GM12878 (cell line): ENCODE results near the gene EEF1AKMT2. TPM values are rescaled to one million over a fixed set of nuclear protein-coding genes. Genes with fewer than 3 reads are reported as not detected.

ENCODE experiments used
- ATAC-seq: fragments of 200-7000 bp; cut with Tn5 transposase; 3 replicates; pipeline ENCODE4 v1.9.1; 2020; ENCODE audit warnings: mild to moderate bottlenecking, moderate library complexity
- BruUV-seq: library from RNA; stranded (reverse); fragments of 400-500 nt; replicated peaks from 2 replicates; lab custom pipeline; 2021; lab: Mats Ljungman, UMichigan
- CTCF ChIA-PET: fragments of 300-600 bp; sonication (Branson Sonifier 250); formaldehyde crosslinking; extraction: SDS; loops from one replicate; lab custom pipeline; 2021; ENCODE audit warnings: inconsistent platforms; lab: Yijun Ruan, JAX
- POLR2A ChIA-PET: fragments of 350-600 bp; formaldehyde crosslinking; extraction: SDS; loops from one replicate; lab custom pipeline; 2021; ENCODE audit warnings: inconsistent platforms; lab: Charles Lee
- RAD21 ChIA-PET: fragments of 300-600 bp; sonication (Branson Sonifier 250); formaldehyde crosslinking; loops from one replicate; lab custom pipeline; 2023; ENCODE audit warnings: antibody characterized with exemption; ENCODE audit not compliant: unreplicated experiment; lab: Charles Lee
- SMC1A ChIA-PET: fragments of 300-600 bp; sonication (Branson Sonifier 250); formaldehyde crosslinking; loops from one replicate; lab custom pipeline; 2023; ENCODE audit not compliant: unreplicated experiment, uncharacterized antibody; lab: Charles Lee
- DNase-seq: peaks from one replicate; pipeline ENCODE4 v3.0.0-alpha.2; 2011; ENCODE audit warnings: low read depth, low spot score
- FAIRE-seq: peaks from 3 replicates; lab custom pipeline; 2011; peaks lifted over from hg19 to GRCh38; lab: Jason Lieb, UNC
- H2AFZ ChIP-seq: 2 replicates; pipeline ENCODE4 v1.6.0; 2011; ENCODE audit warnings: low read depth, low read length, control low read depth; ENCODE audit not compliant: control insufficient read depth
- H3K27ac ChIP-seq: 2 replicates; pipeline ENCODE4 v1.5.1; 2011; ENCODE audit warnings: control low read depth; ENCODE audit not compliant: control insufficient read depth, insufficient read depth
- H3K27me3 ChIP-seq, 2 experiments: replicated peaks in 1 of 2; 2 replicates each; pipeline versions ENCODE4 v1.6.0 to v1.6.1; 2011; ENCODE audit warnings: low read length in 1 of 2; ENCODE audit not compliant: control insufficient read depth in 2 of 2, insufficient read depth in 2 of 2
- H3K36me3 ChIP-seq, 2 experiments: 2 replicates each; pipeline ENCODE4 v1.5.1; 2011; ENCODE audit warnings: low read length in 1 of 2; ENCODE audit not compliant: control insufficient read depth in 2 of 2, insufficient read depth in 2 of 2
- H3K4me1 ChIP-seq: 2 replicates; pipeline ENCODE4 v1.6.1; 2011; ENCODE audit warnings: mild to moderate bottlenecking, low read length, moderate library complexity, mixed read lengths; ENCODE audit not compliant: control insufficient read depth, insufficient read depth
- H3K4me2 ChIP-seq: 2 replicates; pipeline ENCODE4 v1.6.0; 2011; ENCODE audit warnings: control low read depth; ENCODE audit not compliant: control insufficient read depth, insufficient read depth
- H3K4me3 ChIP-seq: fragments of 200-600 bp; sonication (generic); 2 replicates; pipeline ENCODE4 v1.5.1; 2016
- H3K79me2 ChIP-seq: 2 replicates; pipeline ENCODE4 v1.6.0; 2011; ENCODE audit warnings: low read length; ENCODE audit not compliant: control insufficient read depth, insufficient read depth
- H3K9ac ChIP-seq: 2 replicates; pipeline ENCODE4 v1.8.0; 2011; ENCODE audit warnings: low read length, control low read depth, mixed read lengths; ENCODE audit not compliant: control insufficient read depth, insufficient read depth
- H3K9me3 ChIP-seq: replicated peaks from 3 replicates; pipeline ENCODE4 v1.5.1; 2011; ENCODE audit warnings: mild to moderate bottlenecking, low read length; ENCODE audit not compliant: control insufficient read depth, insufficient read depth
- H4K20me1 ChIP-seq: 2 replicates; pipeline ENCODE4 v1.6.0; 2011; ENCODE audit not compliant: control insufficient read depth, insufficient read depth
- ATF7 ChIP-seq: fragments of 450-650 bp; IDR thresholded peaks from 2 replicates; pipeline ENCODE4 v1.6.1; 2016; ENCODE audit warnings: low read depth, mild to moderate bottlenecking
- BCL11A ChIP-seq: IDR thresholded peaks from 2 replicates; pipeline ENCODE4 v1.6.1; 2011; ENCODE audit warnings: low read depth, low read length
- CTCF ChIP-seq, 3 experiments: IDR thresholded peaks in 2 of 3; conservative IDR thresholded peaks in 1 of 3; 2 replicates each; pipeline ENCODE4 v1.5.1; 2011; ENCODE audit warnings: low read depth in 3 of 3, low read length in 3 of 3, mild to moderate bottlenecking in 3 of 3, control low read depth in 2 of 3, moderate library complexity in 2 of 3, inconsistent platforms in 1 of 3, mixed read lengths in 1 of 3; ENCODE audit not compliant: control insufficient read depth in 2 of 3, insufficient read depth in 1 of 3; ENCODE audit errors: extremely low read depth in 1 of 3
- ETV6 ChIP-seq, 2 experiments: fragments of 450-650 bp in 1 of 2; IDR thresholded peaks in 1 of 2; conservative IDR thresholded peaks in 1 of 2; 2 replicates each; pipeline ENCODE4 v1.6.1; 2014; ENCODE audit warnings: antibody characterized with exemption in 1 of 2, borderline replicate concordance in 1 of 2, low read depth in 1 of 2, mild to moderate bottlenecking in 1 of 2, moderate library complexity in 1 of 2
- EZH2 ChIP-seq: IDR thresholded peaks from 2 replicates; pipeline ENCODE4 v1.6.1; 2012; ENCODE audit warnings: low read depth, mild to moderate bottlenecking, control low read depth, inconsistent platforms, low read length, borderline replicate concordance; ENCODE audit not compliant: control insufficient read depth
- HDGF ChIP-seq: fragments of 450-650 bp; IDR thresholded peaks from 2 replicates; pipeline ENCODE4 v1.6.1; 2016; ENCODE audit warnings: antibody characterized with exemption
- KDM1A ChIP-seq: fragments of 200-600 bp; sonication (generic); IDR thresholded peaks from 2 replicates; pipeline ENCODE4 v1.6.1; 2016; ENCODE audit warnings: borderline replicate concordance
- KLF5 ChIP-seq: fragments of 450-650 bp; IDR thresholded peaks from 2 replicates; pipeline ENCODE4 v1.6.1; 2014; ENCODE audit warnings: mild to moderate bottlenecking; ENCODE audit not compliant: partially characterized antibody
- MAX ChIP-seq: IDR thresholded peaks from 2 replicates; pipeline ENCODE4 v1.6.1; 2012; ENCODE audit warnings: low read depth, low read length, improper control_type of control experiment
- MTA2 ChIP-seq: fragments of 450-650 bp; IDR thresholded peaks from 2 replicates; pipeline ENCODE4 v1.6.1; 2016; ENCODE audit warnings: low read depth, mild to moderate bottlenecking, moderate library complexity
- MTA3 ChIP-seq: IDR thresholded peaks from 2 replicates; pipeline ENCODE4 v1.6.1; 2012; ENCODE audit warnings: low read length, inconsistent platforms, borderline replicate concordance
- NR2C2 ChIP-seq: IDR thresholded peaks from 2 replicates; pipeline ENCODE4 v1.6.1; 2011; ENCODE audit warnings: borderline replicate concordance, low read depth; ENCODE audit not compliant: control insufficient read depth, insufficient read length
- PAX5 ChIP-seq: IDR thresholded peaks from 2 replicates; pipeline ENCODE4 v1.6.1; 2011; ENCODE audit warnings: low read depth, low read length, borderline replicate concordance
- PKNOX1 ChIP-seq: fragments of 450-650 bp; IDR thresholded peaks from 2 replicates; pipeline ENCODE4 v1.6.1; 2016; ENCODE audit warnings: mild to moderate bottlenecking
- POU2F2 ChIP-seq: IDR thresholded peaks from 3 replicates; pipeline ENCODE4 v1.6.1; 2011; ENCODE audit warnings: low read depth, mild to moderate bottlenecking, low read length, borderline replicate concordance
- TCF3 ChIP-seq: IDR thresholded peaks from 2 replicates; pipeline ENCODE4 v1.6.1; 2012; ENCODE audit warnings: low read depth, mild to moderate bottlenecking, low read length, borderline replicate concordance; ENCODE audit not compliant: insufficient read depth
- ZBED1 ChIP-seq: IDR thresholded peaks from 2 replicates; pipeline ENCODE4 v1.6.1; 2016; ENCODE audit warnings: borderline replicate concordance
- WGBS: methylation state at CpG from one replicate; pipeline ENCODE4 v1.1.6; 2016; ENCODE audit warnings: low lambda C conversion rate; ENCODE audit not compliant: insufficient replicate concordance, insufficient coverage; ENCODE audit errors: missing lambda C conversion rate; 5-methylcytosine and 5-hydroxymethylcytosine counted together
- in situ Hi-C: fragments of 300-500 bp; cut with MboI; formaldehyde crosslinking; loops from 9 replicates; pipeline ENCODE4 v1.14.3; 2018; ENCODE audit warnings: mixed read lengths
- intact Hi-C: fragments of 100-400 bp; cut with micrococcal nuclease; formaldehyde crosslinking; loops from one replicate; pipeline ENCODE4 v1.14.2; 2022; ENCODE audit not compliant: unreplicated experiment
- polyA plus RNA-seq, 11 experiments: library from polyadenylated mRNA; depleted of rRNA in 4 of 11; unstranded in 6 of 11; stranded (reverse) in 5 of 11; fragments of >200 nt; fragmentation: Nextera tagmentation in 4 of 11; fragmentation: Illumina TruSeq in 1 of 11; extraction: Ambion mirVana in 4 of 11; extraction: Trizol in 1 of 11; gene quantifications; 1 replicate in 1 of 11; 2 replicates in 10 of 11; pipeline versions ENCODE4 v1.2.1 to v1.2.3, GENCODE V29; 2011 to 2016; ENCODE audit warnings: inconsistent platforms in 2 of 11, missing spikeins in 2 of 11, low read depth in 1 of 11
- total RNA-seq, 4 experiments: library from RNA; depleted of rRNA in 3 of 4; stranded (reverse); fragments of >200 nt in 3 of 4; fragmentation: Illumina TruSeq in 1 of 4; extraction: Trizol in 1 of 4; gene quantifications; 2 replicates each; pipeline versions ENCODE4 v1.2.1 to v1.2.3, GENCODE V29; 2013 to 2021

Gene EEF1AKMT2
- total and polyA plus RNA-seq, 10 of the 15 experiments (the other 5 are each of a cell fraction or from before 2014, with no cell fraction given): 9.1 to 29.3 (median 23.6) TPM

GRCh38 chr10:124717911-124718741 lies 73.6 kb downstream of the EEF1AKMT2 start:
- ChIA-PET RAD21 (interaction anchor here (0.6 to 15.5 kb wide), 18 partner anchors 10 to 178 kb away, joined by 3 to 360 read pairs (median 10); partner anchors contain the start of gene FAM53B), CTCF (interaction anchor here (0.6 to 21.9 kb wide), 21 partner anchors 10 to 1005 kb away, joined by 3 to 319 read pairs (median 8); no protein-coding TSS in a partner anchor), POLR2A (interaction anchor here (0.5 to 12.9 kb wide), 16 partner anchors 9 to 70 kb away, joined by 3 to 139 read pairs (median 5); no protein-coding TSS in a partner anchor), SMC1A (interaction anchor here (0.6 to 21.7 kb wide), 20 partner anchors 9 to 859 kb away, joined by 3 to 351 read pairs (median 10); no protein-coding TSS in a partner anchor)
- Histone ChIP-seq H3K36me3 (peaks cover 0 to 1% of the 10 kb centered on the region in 2 experiments; a peak in 1 of 4 replicates), H2AFZ (no peak overlapping the region), H3K4me3 (peak overlapping the region; percentile 33), H3K4me1 (peaks cover 63% of the 10 kb centered on the region), H3K9ac (peak overlapping the region; percentile 49; the same call in 1 of the 2 replicates), H4K20me1 (no peaks in the 10 kb centered on the region), H3K9me3 (no peaks in the 10 kb centered on the region), H3K27me3 (no peaks in the 10 kb centered on the region), H3K79me2 (peaks cover 31% of the 10 kb centered on the region), H3K27ac (peak overlapping the region; percentile 71), H3K4me2 (peak overlapping the region; percentile 85)
- under 1% methylated on average over 12 of the region's 12 CpGs for WGBS
- FAIRE-seq (peak; percentile 79), DNase-seq (peak; percentile 95), ATAC-seq (peak; percentile 80)
- intact Hi-C loops: loop anchor here (1.0 to 5.0 kb wide), 2 partner anchors 29 to 91 kb away; no protein-coding TSS in a partner anchor
- BruUV-seq: no TSS peak
- in situ Hi-C loops: no loop called here
- TF ChIP-seq ETV6 (conservative IDR thresholded peaks at IDR 0.05 in 1 of 2, IDR thresholded peaks at IDR 0.05 in 1 of 2; ENCODE audit: borderline replicate concordance in 1 of 2, low read depth in 1 of 2): peak in 1 of 2 experiments; percentile 93; a peak in 2 of 4 replicates
- peak; percentile 95 for TF ChIP-seq ATF7
- peak; percentile 56 for TF ChIP-seq KLF5
- TF ChIP-seq KDM1A: no peak
- TF ChIP-seq CTCF (IDR thresholded peaks at IDR 0.05 in 2 of 3, conservative IDR thresholded peaks at IDR 0.05 in 1 of 3; ENCODE audit: control insufficient read depth in 2 of 3, extremely low read depth in 1 of 3, insufficient read depth in 1 of 3, low read depth in 3 of 3, low read length in 3 of 3): no peak
- no peak for TF ChIP-seq NR2C2
- peak; percentile 95 for TF ChIP-seq BCL11A
- peak; percentile 81; the same call in 1 of the 2 replicates for TF ChIP-seq MTA3
- peak; percentile 91; the same call in 1 of the 2 replicates for TF ChIP-seq ZBED1
- TF ChIP-seq MAX: no peak; the same call in 1 of the 2 replicates
- TF ChIP-seq HDGF: peak; percentile 84
- TF ChIP-seq PAX5: peak; percentile 95
- no peak for TF ChIP-seq EZH2
- peak; percentile 74; the same call in 1 of the 3 replicates for TF ChIP-seq POU2F2
- 0 out of 2 replicates have a peak, but pooled peaks have one; percentile 31 for TF ChIP-seq TCF3
- peak; percentile 95 for TF ChIP-seq MTA2
- peak; percentile 92 for TF ChIP-seq PKNOX1
